T47D (cell line): Measurements from ENCODE around the gene NKTR.

Source experiments
- DNase-seq, 2 experiments: peaks; one replicate each; pipeline versions ENCODE4 v3.0.0 to v3.0.0-alpha.2; 2011 to 2012; ENCODE audit warnings: low read depth in 1 of 2, low spot score in 1 of 2
- JUND ChIP-seq: IDR thresholded peaks from 2 replicates; pipeline ENCODE4 v1.6.1; 2012; ENCODE audit warnings: low read depth
- in situ Hi-C: cut with HindIII; loops from 2 replicates; pipeline ENCODE4 v1.10.0; 2016; ENCODE audit warnings: low sequenced_read_pairs, low pct_unique_long_range_greater_than_20kb

The NKTR gene

DNA sequence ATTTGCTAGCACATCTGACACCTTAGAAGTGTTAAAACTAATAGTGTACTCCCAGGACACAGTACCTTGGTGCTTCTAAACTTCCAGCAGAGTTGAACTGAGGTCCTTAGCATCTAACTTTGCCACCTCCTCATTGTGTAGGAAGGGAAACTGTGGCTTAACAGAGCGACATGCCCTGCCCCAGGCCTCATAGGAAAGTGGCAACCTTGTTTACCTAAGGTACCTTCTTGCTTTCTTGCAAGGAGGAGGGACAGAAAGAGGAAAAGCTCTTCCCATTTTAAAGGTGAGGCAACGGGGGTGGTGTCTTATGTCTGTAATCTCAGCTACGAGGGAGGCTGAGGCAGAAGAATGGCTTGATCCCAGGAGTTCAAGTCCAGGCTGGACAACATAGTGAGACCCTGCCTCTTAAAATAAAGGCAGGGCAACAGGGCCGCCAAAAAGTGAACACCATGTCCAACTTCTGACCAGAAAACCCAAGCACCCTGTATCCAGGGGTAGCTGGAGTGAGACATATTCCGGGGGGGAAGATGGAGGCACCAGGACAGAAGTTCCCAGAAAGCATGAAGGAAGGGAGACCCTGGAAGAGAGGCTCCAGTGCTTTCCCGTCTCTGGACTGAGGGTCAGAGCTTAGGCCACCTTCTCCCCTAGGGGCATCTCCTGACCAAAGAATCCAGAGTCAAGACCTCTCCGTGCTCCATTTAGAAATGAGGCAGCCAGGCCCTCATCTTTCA lies 84.3 kb downstream of the NKTR start:
- DNase-seq = no peak
- no peak for TF ChIP-seq JUND
- in situ Hi-C loops = no loop called here

- TF ChIP-seq JUND = no peak
- in situ Hi-C loops = no loop called here
- no peak for DNase-seq
Measured at GRCh38 chr3:42685363-42685881, 84.9 kb downstream of the NKTR start, which contains the start of gene KLHL40. Gene KLHL40 (plus strand): TSS chr3:42685537. CDS start chr3:42685619, 82 bp downstream.

GRCh38 chr3:42685891-42686820 lies 85.7 kb downstream of the NKTR start:
- no peak for TF ChIP-seq JUND
- in situ Hi-C loops = no loop called here
- no peak for DNase-seq

GRCh38 chr3:42686832-42687650 lies 86.6 kb downstream of the NKTR start:
- DNase-seq = no peak
- in situ Hi-C loops = no loop called here
- no peak for TF ChIP-seq JUND

DNA sequence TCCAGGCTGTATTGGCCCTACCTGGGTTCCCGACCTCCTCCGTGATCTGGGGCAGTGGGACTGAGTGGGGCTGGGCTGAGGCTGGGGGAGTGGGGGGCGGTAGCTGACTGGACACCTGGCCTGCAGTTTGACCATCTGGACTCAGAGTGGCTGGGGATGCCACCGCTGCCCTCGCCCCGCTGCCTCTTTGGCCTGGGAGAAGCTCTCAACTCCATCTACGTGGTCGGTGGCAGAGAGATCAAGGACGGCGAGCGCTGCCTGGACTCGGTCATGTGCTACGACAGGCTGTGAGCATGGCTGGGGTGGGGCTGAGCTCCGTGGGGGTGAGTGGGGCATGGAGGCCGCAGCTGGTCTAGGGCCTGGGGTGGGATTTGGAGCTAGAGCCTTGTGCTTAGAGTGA lies 87.5 kb downstream of the NKTR start:
- no peak for TF ChIP-seq JUND
- no peak for DNase-seq
- in situ Hi-C loops = no loop called here

- in situ Hi-C loops = no loop called here
- no peak for DNase-seq
- no peak for TF ChIP-seq JUND
Measured at GRCh38 chr3:42688487-42689420, 88.3 kb downstream of the NKTR start.

- no peak for DNase-seq
- TF ChIP-seq JUND = no peak
- in situ Hi-C loops = no loop called here
Measured at GRCh38 chr3:42689421-42690014, 89.0 kb downstream of the NKTR start.

DNA sequence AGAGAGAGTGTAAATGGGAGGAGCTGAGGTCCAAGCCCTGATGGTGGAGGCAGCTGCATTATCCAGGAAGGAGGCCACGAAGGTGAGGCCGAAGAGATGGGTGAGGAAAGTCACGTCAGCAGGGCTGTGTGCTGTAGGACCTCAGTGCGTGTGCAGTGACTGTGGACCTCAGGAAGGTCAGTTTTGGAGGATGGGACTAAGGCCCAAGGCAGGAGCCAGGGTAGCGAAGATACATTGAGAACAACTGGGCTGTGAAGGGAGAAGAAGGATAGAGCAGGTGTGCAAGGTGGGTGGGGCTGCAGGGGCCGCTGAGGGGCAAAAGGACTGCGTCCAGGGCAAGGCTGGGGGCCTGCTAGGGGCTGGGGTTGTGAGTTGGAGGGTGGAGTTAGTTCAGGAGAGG lies 89.7 kb downstream of the NKTR start:
- in situ Hi-C loops = no loop called here
- no peak for TF ChIP-seq JUND
- DNase-seq = no peak

DNA sequence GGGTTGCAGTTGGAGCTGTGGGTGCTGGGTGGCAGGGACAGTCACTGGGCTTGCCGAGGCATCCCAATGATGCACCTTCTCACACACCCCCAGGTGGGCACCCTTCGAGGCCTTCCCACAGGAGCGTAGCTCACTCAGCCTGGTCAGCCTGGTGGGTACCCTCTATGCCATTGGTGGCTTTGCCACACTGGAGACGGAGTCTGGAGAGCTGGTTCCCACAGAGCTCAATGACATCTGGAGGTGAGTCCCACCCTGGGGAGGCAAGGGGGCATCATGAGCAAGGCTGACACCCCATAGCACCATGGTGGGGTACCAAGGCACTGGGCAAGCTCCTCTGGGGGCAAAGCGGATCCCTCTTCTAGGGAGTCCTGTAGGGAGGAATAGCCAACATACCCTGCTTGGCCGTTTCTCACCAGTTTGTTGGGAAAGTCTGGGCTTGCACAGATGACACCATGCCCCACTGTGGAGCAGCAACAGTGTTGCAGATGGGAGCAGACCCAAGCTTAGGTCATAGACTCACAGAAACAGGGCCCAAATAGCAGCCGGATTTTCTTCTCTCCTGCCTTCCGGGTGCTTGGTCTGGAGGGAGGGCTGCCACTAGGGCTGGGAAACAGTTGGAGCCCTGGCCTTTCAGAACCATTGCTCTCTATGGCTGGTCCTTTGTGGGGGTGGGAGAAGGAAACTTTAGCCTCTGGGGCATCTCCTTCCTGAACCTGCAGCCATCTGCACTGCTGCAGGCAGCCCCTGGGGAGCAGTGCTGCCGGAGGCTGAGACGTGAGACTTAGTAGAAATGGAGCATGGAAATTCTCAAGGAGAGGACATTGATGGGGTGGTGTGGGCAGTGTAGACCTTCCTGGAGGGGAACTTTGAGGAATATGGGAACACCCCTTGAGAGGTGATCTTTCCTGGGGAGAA lies 90.5 kb downstream of the NKTR start:
- no peak for TF ChIP-seq JUND
- in situ Hi-C loops = no loop called here
- no peak for DNase-seq
